Panc1 (cell line): Measurements from ENCODE around the gene RFTN1. TPM values are rescaled to one million over a fixed set of nuclear protein-coding genes. Genes with fewer than 3 reads are reported as not detected.

Source experiments
- ATAC-seq: fragments of 200-7000 bp; cut with Tn5 transposase; 2 replicates; pipeline ENCODE4 v1.9.1; 2020; ENCODE audit warnings: mild to moderate bottlenecking, moderate library complexity
- BruUV-seq: library from RNA; stranded (reverse); fragments of 400-500 nt; replicated peaks from 2 replicates; lab custom pipeline; 2021; lab: Mats Ljungman, UMichigan
- CTCF ChIA-PET: fragments of 300-600 bp; sonication (Branson Sonifier 250); formaldehyde crosslinking; loops from one replicate; lab custom pipeline; 2022; ENCODE audit warnings: antibody characterized with exemption; lab: Charles Lee
- POLR2A ChIA-PET: fragments of 300-600 bp; sonication (Branson Sonifier 250); formaldehyde crosslinking; loops from one replicate; lab custom pipeline; 2022; ENCODE audit warnings: antibody characterized with exemption; lab: Charles Lee
- DNase-seq: peaks from one replicate; pipeline ENCODE4 v3.0.0-alpha.2; 2010; ENCODE audit warnings: low read depth, low spot score
- H3K27ac ChIP-seq: 2 replicates; pipeline ENCODE4 v1.5.1; 2011; ENCODE audit warnings: mild to moderate bottlenecking, low read length, inconsistent platforms
- H3K27me3 ChIP-seq: fragments of 200-500 bp; sonication (Bioruptor generic); 2 replicates; pipeline ENCODE4 v1.6.0; 2014; ENCODE audit warnings: low read length, inconsistent platforms; ENCODE audit not compliant: control insufficient read depth, insufficient read depth
- H3K36me3 ChIP-seq: fragments of 200-500 bp; sonication (Bioruptor generic); 2 replicates; pipeline ENCODE4 v1.5.1; 2014; ENCODE audit warnings: inconsistent platforms, mild to moderate bottlenecking, low read length, moderate library complexity; ENCODE audit not compliant: control insufficient read depth, insufficient read depth
- H3K4me1 ChIP-seq: 2 replicates; pipeline ENCODE4 v1.5.1; 2011; ENCODE audit warnings: inconsistent platforms, mild to moderate bottlenecking, low read length, moderate library complexity; ENCODE audit not compliant: control insufficient read depth, insufficient read depth
- H3K4me3 ChIP-seq, 2 experiments: 2 replicates each; pipeline ENCODE4 v1.5.1; 2011 to 2012; ENCODE audit warnings: low read depth in 2 of 2, low read length in 2 of 2, mild to moderate bottlenecking in 2 of 2, inconsistent platforms in 1 of 2, moderate library complexity in 1 of 2
- H3K9me3 ChIP-seq: fragments of 200-500 bp; sonication (Bioruptor generic); 2 replicates; pipeline ENCODE4 v1.5.1; 2014; ENCODE audit warnings: low read depth, mild to moderate bottlenecking, inconsistent platforms, low read length, moderate library complexity; ENCODE audit not compliant: control insufficient read depth, insufficient read depth
- CTCF ChIP-seq: fragments of 450-650 bp; IDR thresholded peaks from 2 replicates; pipeline ENCODE4 v1.5.1; 2017; ENCODE audit warnings: mild to moderate bottlenecking
- POLR2AphosphoS5 ChIP-seq: IDR thresholded peaks from 2 replicates; pipeline ENCODE4 v1.6.1; 2012; ENCODE audit warnings: mild to moderate bottlenecking, low read depth, low read length, moderate library complexity
- REST ChIP-seq, 2 experiments: IDR thresholded peaks; 2 replicates each; pipeline ENCODE4 v1.6.1; 2011 to 2012; ENCODE audit warnings: low read depth in 2 of 2, control low read depth in 1 of 2, low read length in 1 of 2, mild to moderate bottlenecking in 1 of 2, moderate library complexity in 1 of 2; ENCODE audit not compliant: insufficient read depth in 1 of 2
- SIN3A ChIP-seq: IDR thresholded peaks from 2 replicates; pipeline ENCODE4 v1.6.1; 2012; ENCODE audit warnings: low read depth, mild to moderate bottlenecking, low read length, moderate library complexity, borderline replicate concordance; ENCODE audit not compliant: insufficient read depth
- TCF7L2 ChIP-seq: IDR thresholded peaks from 2 replicates; pipeline ENCODE4 v1.6.1; 2011; ENCODE audit warnings: mild to moderate bottlenecking, low read depth, low read length, inconsistent platforms
- in situ Hi-C: cut with HindIII; loops from 2 replicates; pipeline ENCODE4 v1.10.0; 2016; ENCODE audit warnings: low sequenced_read_pairs, low pct_unique_long_range_greater_than_20kb
- intact Hi-C: fragments of 100-400 bp; cut with micrococcal nuclease; formaldehyde crosslinking; loops from one replicate; pipeline ENCODE4 v1.10.0; 2022; ENCODE audit not compliant: unreplicated experiment
- total RNA-seq: library from RNA; stranded (reverse); gene quantifications from one replicate; pipeline ENCODE4 v1.2.1, GENCODE V29; 2021; ENCODE audit not compliant: unreplicated experiment

The RFTN1 gene
- total RNA-seq, 1 experiment from 2014 or later = 0.90 TPM

- Histone ChIP-seq H3K27me3 (no peaks in the 10 kb centered on the region), H3K4me1 (no peaks in the 10 kb centered on the region), H3K36me3 (no peaks in the 10 kb centered on the region), H3K4me3 (no peak overlapping the region), H3K27ac (no peak overlapping the region), H3K9me3 (no peaks in the 10 kb centered on the region)
- ChIA-PET POLR2A (no interaction called here), CTCF (no interaction called here)
- TF ChIP-seq SIN3A (no peak), REST (IDR thresholded peaks at IDR 0.05; ENCODE audit: insufficient read depth in 1 of 2, low read depth in 2 of 2, low read length in 1 of 2) (no peak), CTCF (no peak)
- intact Hi-C loops (no loop called here), in situ Hi-C loops (no loop called here)
- ATAC-seq (no peak), DNase-seq (no peak)
- no TSS peak for BruUV-seq
These were observed 31.2 kb downstream of the RFTN1 start for GRCh38 chr3:16482194-16482769.

DNA sequence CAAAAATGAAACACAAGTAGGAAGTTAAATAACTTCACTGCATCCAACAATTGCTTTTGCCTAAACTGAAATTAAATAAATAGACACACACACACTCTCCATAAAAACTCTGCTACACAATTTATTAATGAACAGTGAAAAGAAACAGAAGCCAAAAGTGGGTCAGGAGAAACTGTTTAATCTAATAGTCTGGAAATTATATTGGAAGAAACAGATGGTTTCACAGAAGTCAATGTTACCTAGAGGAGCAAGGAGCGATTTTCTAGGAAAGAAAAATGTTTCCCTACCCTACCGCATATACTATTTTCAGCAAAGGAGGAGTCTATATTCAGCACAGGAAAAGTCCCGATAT lies 32.0 kb downstream of the RFTN1 start:
- Histone ChIP-seq H3K27ac (no peak overlapping the region), H3K9me3 (no peaks in the 10 kb centered on the region), H3K4me1 (no peaks in the 10 kb centered on the region), H3K27me3 (no peaks in the 10 kb centered on the region), H3K36me3 (no peaks in the 10 kb centered on the region), H3K4me3 (no peak overlapping the region)
- TF ChIP-seq TCF7L2 = no peak
- no peak for TF ChIP-seq CTCF
- TF ChIP-seq POLR2AphosphoS5 = no peak
- TF ChIP-seq SIN3A = no peak
- no peak for TF ChIP-seq REST (IDR thresholded peaks at IDR 0.05; ENCODE audit: insufficient read depth in 1 of 2, low read depth in 2 of 2, low read length in 1 of 2)
- DNase-seq = no peak
- in situ Hi-C loops = no loop called here
- ChIA-PET POLR2A (no interaction called here), CTCF (no interaction called here)
- BruUV-seq = no TSS peak
- ATAC-seq = no peak
- intact Hi-C loops = no loop called here
